ENCODE measurements around the gene SMIM23.

The SMIM23 gene

DNA sequence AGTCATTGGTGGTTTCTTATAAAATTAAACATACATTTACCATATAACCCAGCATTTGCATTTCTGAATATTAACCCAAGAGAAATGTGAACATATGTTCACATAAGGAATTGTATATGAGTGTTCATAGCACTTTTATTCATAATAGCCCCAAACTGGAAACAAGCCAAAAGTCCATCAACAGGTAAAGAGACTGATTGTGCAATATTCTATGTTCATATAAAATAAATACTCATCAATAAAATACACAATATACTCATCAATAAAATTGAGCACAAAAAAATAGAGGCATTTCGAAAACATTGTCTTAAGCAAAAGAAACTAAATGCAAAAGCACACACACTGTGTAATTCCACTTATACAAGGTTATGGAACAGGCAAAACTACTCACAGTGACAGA, 3.7 kb downstream of the SMIM23 start:
- WGBS (ENCODE audit: insufficient coverage): no CpG with 5 or more reads among the region's 1 CpG
- Histone ChIP-seq H3K27me3 (replicated peaks in 2 of 5; ENCODE audit: control insufficient read depth in 4 of 5, insufficient read depth in 5 of 5, low read length in 4 of 5) (no peaks in the 10 kb centered on the region), H3K4me3 (ENCODE audit: control insufficient read depth in 1 of 7, extremely low read depth in 1 of 7, insufficient read depth in 4 of 7, low read depth in 2 of 7, low read length in 6 of 7) (no peak overlapping the region), H3K36me3 (ENCODE audit: control insufficient read depth in 4 of 4, insufficient read depth in 4 of 4, low read length in 3 of 4) (no peaks in the 10 kb centered on the region), H3K9me3 (ENCODE audit: control extremely low read depth in 1 of 5, control insufficient read depth in 4 of 5, insufficient read depth in 2 of 5, low read depth in 1 of 5, low read length in 4 of 5) (no peaks in the 10 kb centered on the region), H3K27ac (ENCODE audit: insufficient read depth in 1 of 2, low read depth in 1 of 2, low read length in 2 of 2, poor library complexity in 1 of 2, severe bottlenecking in 2 of 2) (no peak overlapping the region), H3K4me1 (ENCODE audit: control extremely low read depth in 1 of 4, control insufficient read depth in 4 of 4, insufficient read depth in 4 of 4, low read length in 3 of 4) (peaks cover 0 to 2% (median 1%) of the 10 kb centered on the region in 4 experiments)
- no peak for DNase-seq
- CTCF ChIA-PET: no interaction called here
- POLR2A ChIA-PET: no interaction called here

DNA sequence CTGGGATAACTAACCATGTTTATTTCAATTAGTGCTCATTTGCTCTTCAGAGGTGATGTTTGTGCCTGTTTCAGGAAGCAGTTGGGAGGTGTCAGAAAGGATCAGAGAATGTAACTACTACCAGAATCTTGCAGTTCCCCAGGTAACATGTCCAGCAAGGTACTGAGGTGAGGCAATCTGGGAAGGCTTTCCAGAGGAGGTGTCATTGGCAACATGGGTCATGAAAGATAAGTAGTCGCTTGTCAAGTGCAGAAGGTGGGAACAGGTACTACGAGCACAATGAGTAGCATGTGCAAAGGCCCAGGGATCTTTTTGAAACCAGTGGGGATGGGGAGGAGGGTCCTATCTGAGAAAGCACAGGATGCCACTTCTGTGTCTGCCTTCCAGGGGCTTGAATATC, 4.8 kb downstream of the SMIM23 start:
- Histone ChIP-seq H3K36me3 (ENCODE audit: control insufficient read depth in 4 of 4, insufficient read depth in 4 of 4, low read length in 3 of 4) (no peaks in the 10 kb centered on the region), H3K9me3 (ENCODE audit: control extremely low read depth in 1 of 5, control insufficient read depth in 4 of 5, insufficient read depth in 2 of 5, low read depth in 1 of 5, low read length in 4 of 5) (no peaks in the 10 kb centered on the region), H3K27ac (ENCODE audit: insufficient read depth in 1 of 2, low read depth in 1 of 2, low read length in 2 of 2, poor library complexity in 1 of 2, severe bottlenecking in 2 of 2) (no peak overlapping the region), H3K4me3 (ENCODE audit: control insufficient read depth in 1 of 7, extremely low read depth in 1 of 7, insufficient read depth in 4 of 7, low read depth in 2 of 7, low read length in 6 of 7) (no peak overlapping the region), H3K4me1 (ENCODE audit: control extremely low read depth in 1 of 4, control insufficient read depth in 4 of 4, insufficient read depth in 4 of 4, low read length in 3 of 4) (peaks cover 0 to 9% (median 6%) of the 10 kb centered on the region in 4 experiments), H3K27me3 (replicated peaks in 2 of 5; ENCODE audit: control insufficient read depth in 4 of 5, insufficient read depth in 5 of 5, low read length in 4 of 5) (no peaks in the 10 kb centered on the region)
- POLR2A ChIA-PET: no interaction called here
- no peak for DNase-seq
- CTCF ChIA-PET: interaction anchor here (1.5 kb wide), 1 partner anchor 12 kb away, joined by 4 read pairs; no protein-coding TSS in a partner anchor
- 100% methylated on average over 2 of the region's 2 CpGs for WGBS (ENCODE audit: insufficient coverage)

DNA sequence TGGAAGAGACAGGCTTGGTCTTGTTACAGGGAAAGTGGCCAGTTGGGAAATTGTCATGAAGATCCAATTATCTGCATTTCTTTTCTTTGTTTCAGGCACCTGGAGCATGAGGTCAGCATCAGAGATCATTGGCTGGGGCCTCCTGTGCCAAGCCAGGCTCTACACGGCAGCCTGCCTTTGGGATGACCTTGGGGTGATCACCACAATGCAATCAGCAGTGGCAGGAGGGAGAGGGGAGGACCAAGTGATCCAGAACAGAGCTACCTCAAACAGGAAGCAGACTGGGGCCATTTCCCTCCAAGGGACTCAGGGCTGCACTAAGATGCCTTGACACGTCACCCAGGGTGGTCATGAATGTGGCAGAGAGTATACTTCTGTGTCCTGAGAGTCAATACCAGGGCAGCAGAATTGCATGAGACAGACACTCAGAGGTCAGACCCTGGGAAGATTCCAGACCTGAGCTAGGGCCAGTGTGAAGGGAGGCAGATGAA, 8.9 kb downstream of the SMIM23 start:
- Histone ChIP-seq H3K9me3 (ENCODE audit: control extremely low read depth in 1 of 5, control insufficient read depth in 4 of 5, insufficient read depth in 2 of 5, low read depth in 1 of 5, low read length in 4 of 5) (no peaks in the 10 kb centered on the region), H3K36me3 (ENCODE audit: control insufficient read depth in 4 of 4, insufficient read depth in 4 of 4, low read length in 3 of 4) (no peaks in the 10 kb centered on the region), H3K4me3 (ENCODE audit: control insufficient read depth in 1 of 7, extremely low read depth in 1 of 7, insufficient read depth in 4 of 7, low read depth in 2 of 7, low read length in 6 of 7) (no peak overlapping the region), H3K4me1 (ENCODE audit: control extremely low read depth in 1 of 4, control insufficient read depth in 4 of 4, insufficient read depth in 4 of 4, low read length in 3 of 4) (peaks cover 0 to 26% (median 13%) of the 10 kb centered on the region in 4 experiments), H3K27ac (ENCODE audit: insufficient read depth in 1 of 2, low read depth in 1 of 2, low read length in 2 of 2, poor library complexity in 1 of 2, severe bottlenecking in 2 of 2) (no peak overlapping the region), H3K27me3 (replicated peaks in 2 of 5; ENCODE audit: control insufficient read depth in 4 of 5, insufficient read depth in 5 of 5, low read length in 4 of 5) (no peaks in the 10 kb centered on the region)
- ChIA-PET POLR2A (no interaction called here), CTCF (interaction anchor here (1.2 to 1.9 kb wide), 3 partner anchors 11 to 112 kb away, joined by 3 to 4 read pairs (median 4); no protein-coding TSS in a partner anchor)
- 41% methylated on average over 2 of the region's 2 CpGs for WGBS (ENCODE audit: insufficient coverage)
- peak in 2 of 3 donors; percentile 56 to 69 for DNase-seq

DNA sequence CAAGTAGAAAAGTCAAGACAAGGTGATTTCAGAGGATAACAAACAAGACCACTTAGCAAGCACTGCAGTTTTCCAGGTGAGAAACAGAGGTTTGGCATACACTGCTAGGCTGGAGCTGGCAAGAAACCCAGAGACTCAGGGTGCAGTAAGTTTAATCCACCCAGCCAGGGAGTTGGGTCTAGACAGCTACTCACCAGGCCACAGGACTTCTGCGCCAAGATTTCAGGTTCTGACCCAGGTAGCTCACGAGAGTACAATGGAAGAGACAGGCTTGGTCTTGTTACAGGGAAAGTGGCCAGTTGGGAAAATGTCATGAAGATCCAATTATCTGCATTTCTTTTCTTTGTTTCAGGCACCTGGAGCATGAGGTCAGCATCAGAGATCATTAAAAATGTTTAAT, 9.8 kb downstream of the SMIM23 start:
- Histone ChIP-seq H3K36me3 (ENCODE audit: control insufficient read depth in 4 of 4, insufficient read depth in 4 of 4, low read length in 3 of 4) (no peaks in the 10 kb centered on the region), H3K9me3 (ENCODE audit: control extremely low read depth in 1 of 5, control insufficient read depth in 4 of 5, insufficient read depth in 2 of 5, low read depth in 1 of 5, low read length in 4 of 5) (no peaks in the 10 kb centered on the region), H3K27me3 (replicated peaks in 2 of 5; ENCODE audit: control insufficient read depth in 4 of 5, insufficient read depth in 5 of 5, low read length in 4 of 5) (no peaks in the 10 kb centered on the region), H3K27ac (ENCODE audit: insufficient read depth in 1 of 2, low read depth in 1 of 2, low read length in 2 of 2, poor library complexity in 1 of 2, severe bottlenecking in 2 of 2) (no peak overlapping the region), H3K4me3 (ENCODE audit: control insufficient read depth in 1 of 7, extremely low read depth in 1 of 7, insufficient read depth in 4 of 7, low read depth in 2 of 7, low read length in 6 of 7) (no peak overlapping the region), H3K4me1 (ENCODE audit: control extremely low read depth in 1 of 4, control insufficient read depth in 4 of 4, insufficient read depth in 4 of 4, low read length in 3 of 4) (peaks cover 0 to 26% (median 13%) of the 10 kb centered on the region in 4 experiments)
- 100% methylated on average over 2 of the region's 2 CpGs for WGBS (ENCODE audit: insufficient coverage)
- POLR2A ChIA-PET: interaction anchor here (0.6 kb wide), 1 partner anchor 85 kb away, joined by 3 read pairs; no protein-coding TSS in a partner anchor
- no peak for DNase-seq
- CTCF ChIA-PET: interaction anchor here (1.2 to 1.5 kb wide), 4 partner anchors 12 to 111 kb away, joined by 3 to 4 read pairs (median 4); no protein-coding TSS in a partner anchor

DNA sequence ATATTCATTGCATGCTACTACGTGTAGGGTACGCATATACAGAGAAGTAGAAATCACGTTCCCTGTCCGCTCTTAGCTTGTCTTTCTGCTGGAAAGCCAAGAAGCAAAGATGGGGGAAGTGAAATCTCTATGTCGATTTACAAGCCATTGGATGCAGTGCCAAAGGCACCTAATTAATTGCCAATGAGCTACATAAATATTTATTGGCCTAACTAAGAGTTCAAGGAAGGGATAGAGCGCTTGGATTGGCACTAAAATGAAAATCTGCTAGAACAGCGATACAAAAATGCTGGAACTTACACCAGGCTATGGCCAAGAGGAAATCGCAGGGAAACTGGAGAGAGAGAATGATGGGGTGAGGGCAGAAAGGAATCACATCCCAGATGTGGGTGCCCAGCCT, 10.8 kb downstream of the SMIM23 start:
- no peak overlapping the region for H3K4me3 ChIP-seq (ENCODE audit: control insufficient read depth in 1 of 7, extremely low read depth in 1 of 7, insufficient read depth in 4 of 7, low read depth in 2 of 7, low read length in 6 of 7)
- CTCF ChIA-PET: interaction anchor here (1.2 kb wide), 2 partner anchors 13 to 14 kb away, joined by 3 to 4 read pairs; no protein-coding TSS in a partner anchor
- H3K36me3 ChIP-seq (ENCODE audit: control insufficient read depth in 4 of 4, insufficient read depth in 4 of 4, low read length in 3 of 4): no peaks in the 10 kb centered on the region
- H3K27me3 ChIP-seq (replicated peaks in 2 of 5; ENCODE audit: control insufficient read depth in 4 of 5, insufficient read depth in 5 of 5, low read length in 4 of 5): no peaks in the 10 kb centered on the region
- H3K9me3 ChIP-seq (ENCODE audit: control extremely low read depth in 1 of 5, control insufficient read depth in 4 of 5, insufficient read depth in 2 of 5, low read depth in 1 of 5, low read length in 4 of 5): no peaks in the 10 kb centered on the region
- H3K27ac ChIP-seq (ENCODE audit: insufficient read depth in 1 of 2, low read depth in 1 of 2, low read length in 2 of 2, poor library complexity in 1 of 2, severe bottlenecking in 2 of 2): no peak overlapping the region
- 97% methylated on average over 5 of the region's 8 CpGs for WGBS (ENCODE audit: insufficient coverage)
- POLR2A ChIA-PET: no interaction called here
- H3K4me1 ChIP-seq (ENCODE audit: control extremely low read depth in 1 of 4, control insufficient read depth in 4 of 4, insufficient read depth in 4 of 4, low read length in 3 of 4): peaks cover 0 to 26% (median 13%) of the 10 kb centered on the region in 4 experiments
- no peak for DNase-seq

DNA sequence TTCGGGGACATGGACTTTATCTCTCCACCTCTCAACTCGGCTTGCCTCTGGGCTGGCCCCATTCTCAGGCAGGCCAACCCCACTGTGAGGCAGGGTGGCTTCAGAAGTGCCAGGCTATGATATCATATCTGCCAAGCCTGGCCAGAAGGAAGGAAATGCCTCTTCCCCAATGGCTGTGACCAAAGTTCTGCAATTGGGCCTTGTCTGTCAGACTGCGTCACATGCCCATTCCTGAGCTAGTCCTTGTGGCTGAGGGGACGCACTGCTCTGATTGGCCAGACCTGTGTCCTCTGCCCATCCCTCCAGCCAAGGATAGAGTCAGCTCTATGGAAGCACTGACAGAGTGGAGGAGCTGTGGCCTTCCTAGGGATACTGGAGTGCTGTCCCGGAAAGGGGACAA, 11.9 kb downstream of the SMIM23 start:
- ChIA-PET CTCF (no interaction called here), POLR2A (no interaction called here)
- H3K4me3 ChIP-seq (ENCODE audit: control insufficient read depth in 1 of 7, extremely low read depth in 1 of 7, insufficient read depth in 4 of 7, low read depth in 2 of 7, low read length in 6 of 7): no peak overlapping the region
- no peaks in the 10 kb centered on the region for H3K9me3 ChIP-seq (ENCODE audit: control extremely low read depth in 1 of 5, control insufficient read depth in 4 of 5, insufficient read depth in 2 of 5, low read depth in 1 of 5, low read length in 4 of 5)
- DNase-seq: peak; percentile 54 to 79 (median 69)
- no peaks in the 10 kb centered on the region for H3K36me3 ChIP-seq (ENCODE audit: control insufficient read depth in 4 of 4, insufficient read depth in 4 of 4, low read length in 3 of 4)
- H3K27ac ChIP-seq (ENCODE audit: insufficient read depth in 1 of 2, low read depth in 1 of 2, low read length in 2 of 2, poor library complexity in 1 of 2, severe bottlenecking in 2 of 2): no peak overlapping the region
- WGBS (ENCODE audit: insufficient coverage): 33% methylated on average over 2 of the region's 5 CpGs
- no peaks in the 10 kb centered on the region for H3K27me3 ChIP-seq (replicated peaks in 2 of 5; ENCODE audit: control insufficient read depth in 4 of 5, insufficient read depth in 5 of 5, low read length in 4 of 5)
- H3K4me1 ChIP-seq (ENCODE audit: control extremely low read depth in 1 of 4, control insufficient read depth in 4 of 4, insufficient read depth in 4 of 4, low read length in 3 of 4): peaks cover 0 to 26% (median 13%) of the 10 kb centered on the region in 4 experiments

DNA sequence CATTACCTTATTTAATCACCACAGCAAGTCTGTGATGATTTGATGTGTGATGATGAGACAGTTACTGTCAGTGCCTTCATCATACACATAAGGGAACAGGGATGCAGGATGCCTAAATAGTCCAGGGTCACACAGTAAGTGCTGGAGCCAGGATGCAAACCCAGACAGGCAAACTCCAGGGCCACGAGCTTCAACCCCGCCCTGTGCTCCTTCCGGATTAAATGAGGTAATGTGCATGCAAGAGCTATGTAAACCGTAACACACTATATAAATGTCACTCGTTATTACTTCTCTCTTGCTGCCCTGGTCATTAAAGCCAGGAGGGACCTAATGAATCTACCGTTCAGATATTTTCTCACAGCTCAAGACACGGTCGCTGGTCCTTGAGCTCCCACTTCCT, 12.8 kb downstream of the SMIM23 start:
- H3K9me3 ChIP-seq (ENCODE audit: control extremely low read depth in 1 of 5, control insufficient read depth in 4 of 5, insufficient read depth in 2 of 5, low read depth in 1 of 5, low read length in 4 of 5): no peaks in the 10 kb centered on the region
- no peak for DNase-seq
- peaks cover 0 to 26% (median 13%) of the 10 kb centered on the region in 4 experiments for H3K4me1 ChIP-seq (ENCODE audit: control extremely low read depth in 1 of 4, control insufficient read depth in 4 of 4, insufficient read depth in 4 of 4, low read length in 3 of 4)
- WGBS (ENCODE audit: insufficient coverage): 100% methylated on average over 5 of the region's 8 CpGs
- no peaks in the 10 kb centered on the region for H3K36me3 ChIP-seq (ENCODE audit: control insufficient read depth in 4 of 4, insufficient read depth in 4 of 4, low read length in 3 of 4)
- H3K27me3 ChIP-seq (replicated peaks in 2 of 5; ENCODE audit: control insufficient read depth in 4 of 5, insufficient read depth in 5 of 5, low read length in 4 of 5): no peaks in the 10 kb centered on the region
- ChIA-PET CTCF (no interaction called here), POLR2A (no interaction called here)
- no peak overlapping the region for H3K4me3 ChIP-seq (ENCODE audit: control insufficient read depth in 1 of 7, extremely low read depth in 1 of 7, insufficient read depth in 4 of 7, low read depth in 2 of 7, low read length in 6 of 7)
- no peak overlapping the region for H3K27ac ChIP-seq (ENCODE audit: insufficient read depth in 1 of 2, low read depth in 1 of 2, low read length in 2 of 2, poor library complexity in 1 of 2, severe bottlenecking in 2 of 2)
